HG03439 (cell line): Measurements from ENCODE around the gene KIF26B.

Experiments
- ATAC-seq: cut with Tn5 transposase; IDR thresholded peaks from one replicate; pipeline ENCODE4 v1.9.1; 2021; ENCODE audit warnings: mild to moderate bottlenecking, moderate library complexity; ENCODE audit not compliant: unreplicated experiment

The KIF26B gene

GRCh38 chr1:245205864-245206263 lies 51.1 kb downstream of the KIF26B start:
- no peak for ATAC-seq

- ATAC-seq: no peak
Measured at GRCh38 chr1:245207056-245207638, 52.4 kb downstream of the KIF26B start.

- no peak for ATAC-seq
Measured at GRCh38 chr1:245207801-245208200, 53.0 kb downstream of the KIF26B start.

GRCh38 chr1:245209658-245210435 lies 55.1 kb downstream of the KIF26B start:
- ATAC-seq: no peak

GRCh38 chr1:245211035-245211749 lies 56.4 kb downstream of the KIF26B start:
- no peak for ATAC-seq

GRCh38 chr1:245211761-245212160 lies 57.0 kb downstream of the KIF26B start:
- no peak for ATAC-seq

- no peak for ATAC-seq
Measured at GRCh38 chr1:245212221-245212710, 57.5 kb downstream of the KIF26B start.

- ATAC-seq: no peak
Measured at GRCh38 chr1:245213066-245213831, 58.5 kb downstream of the KIF26B start.

GRCh38 chr1:245215071-245215470 lies 60.3 kb downstream of the KIF26B start:
- no peak for ATAC-seq

- no peak for ATAC-seq
Measured at GRCh38 chr1:245216366-245217115, 61.8 kb downstream of the KIF26B start.

GRCh38 chr1:245217853-245218608 lies 63.2 kb downstream of the KIF26B start:
- ATAC-seq: no peak

GRCh38 chr1:245220381-245220985 lies 65.7 kb downstream of the KIF26B start:
- ATAC-seq: no peak

GRCh38 chr1:245221805-245222204 lies 67.0 kb downstream of the KIF26B start:
- no peak for ATAC-seq

GRCh38 chr1:245222931-245223595 lies 68.3 kb downstream of the KIF26B start:
- ATAC-seq: no peak

GRCh38 chr1:245225322-245226202 lies 70.8 kb downstream of the KIF26B start:
- ATAC-seq: no peak

- no peak for ATAC-seq
Measured at GRCh38 chr1:245226203-245226499, 71.4 kb downstream of the KIF26B start.

- no peak for ATAC-seq
Measured at GRCh38 chr1:245229051-245229450, 74.3 kb downstream of the KIF26B start.

- ATAC-seq: no peak
Measured at GRCh38 chr1:245232931-245233330, 78.1 kb downstream of the KIF26B start.
